ENCODE measurements around the gene MAPKAPK3. TPM values are rescaled to one million over a fixed set of nuclear protein-coding genes. Genes with fewer than 3 reads are reported as not detected.

Gene MAPKAPK3
- total and polyA plus RNA-seq, 2 of the 4 experiments (the other 2 are of a cell fraction), result 38.3 to 57.2 TPM

DNA sequence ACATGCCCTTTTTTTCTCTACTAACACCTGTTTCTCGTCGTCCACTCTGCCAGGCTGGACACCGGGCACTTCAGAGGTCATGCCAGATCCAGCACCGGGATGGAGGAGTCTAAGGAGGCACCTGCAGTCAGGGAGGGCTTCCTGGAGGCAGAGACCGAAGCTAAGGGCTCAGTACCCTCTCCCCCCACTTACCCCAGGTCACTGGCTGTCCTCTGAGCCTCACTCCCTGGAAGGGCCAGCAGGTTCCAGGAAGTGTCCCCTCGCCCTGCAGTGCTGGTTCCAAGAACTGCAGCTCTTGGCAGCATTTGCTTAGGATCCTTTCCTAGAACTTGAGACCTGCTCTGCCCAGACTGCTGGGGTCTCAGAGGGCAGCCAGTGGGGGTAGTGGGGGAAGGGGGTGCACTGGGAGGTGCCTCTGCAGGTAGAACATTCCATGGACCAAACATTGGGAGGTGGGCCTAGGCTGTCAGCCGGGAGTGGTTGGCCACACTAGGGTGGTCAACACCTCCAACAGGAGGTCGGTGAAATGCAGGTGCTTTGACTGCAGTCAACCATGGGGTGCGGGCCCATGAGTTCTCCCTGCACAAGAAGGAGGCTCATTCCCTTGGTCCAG lies 16.7 kb upstream of the MAPKAPK3 start:
- CTCF ChIA-PET, result interaction anchor here (1.5 kb wide), 1 partner anchor 11 kb away, joined by 9 read pairs; the partner anchor contains the start of gene CISH
- BruUV-seq (replicated peaks), result no TSS peak
- Histone ChIP-seq H4K5ac (ENCODE audit: low read depth, low read length) (peak overlapping the region; percentile 48; the same call in 1 of the 2 replicates), H3K4me2 (ENCODE audit: low read depth, low read length) (no peak overlapping the region), H3K9ac (ENCODE audit: low read depth, low read length) (no peak overlapping the region), H2BK15ac (ENCODE audit: low read depth, low read length) (peak overlapping the region; percentile 53; the same call in 1 of the 3 replicates), H2BK20ac (ENCODE audit: low read depth, low read length) (peak overlapping the region; percentile 77; the same call in 1 of the 2 replicates), H4K8ac (ENCODE audit: low read depth in 2 of 2, low read length in 2 of 2) (peak overlapping the region; percentile 73 to 75; a peak in 3 of 4 replicates), H3K14ac (replicated peaks; ENCODE audit: low read depth, low read length) (no peak overlapping the region), H2AK5ac (ENCODE audit: low read depth, low read length) (peak overlapping the region; percentile 83), H3K4ac (ENCODE audit: low read depth, low read length) (peak overlapping the region; percentile 97), H3K27ac (ENCODE audit: insufficient read depth, low read length) (no peak overlapping the region), H3K23ac (ENCODE audit: low read depth, low read length) (no peak overlapping the region), H3K18ac (ENCODE audit: low read depth, low read length) (peak overlapping the region; percentile 58; the same call in 1 of the 2 replicates), H2BK5ac (ENCODE audit: low read depth, low read length, poor library complexity, severe bottlenecking) (peak overlapping the region; percentile 36), H2BK120ac (ENCODE audit: low read depth, low read length) (peak overlapping the region; percentile 88), H3K56ac (ENCODE audit: extremely low read depth, insufficient read depth, low read length) (no peak overlapping the region), H3K4me3 (ENCODE audit: insufficient read depth, low read depth, low read length) (no peak overlapping the region), H3K9me1 (ENCODE audit: insufficient read depth, low read length) (peaks cover 24% of the 10 kb centered on the region), H3K79me1 (ENCODE audit: low read depth in 1 of 2, low read length in 2 of 2) (peaks cover 0 to 4% of the 10 kb centered on the region in 2 experiments; a peak in 1 of 4 replicates), H4K91ac (ENCODE audit: insufficient read depth, low read depth, low read length) (peak overlapping the region; percentile 77; the same call in 1 of the 2 replicates), H2AK9ac (replicated peaks; ENCODE audit: low read depth, low read length, poor library complexity) (peak overlapping the region; percentile 99), H3K9me3 (ENCODE audit: control insufficient read depth, insufficient read depth, low read length) (no peaks in the 10 kb centered on the region), H3K4me1 (ENCODE audit: control insufficient read depth, insufficient read depth, low read length) (peaks cover 22% of the 10 kb centered on the region), H3K27me3 (ENCODE audit: control insufficient read depth, insufficient read depth, low read length) (no peaks in the 10 kb centered on the region), H3K36me3 (ENCODE audit: control insufficient read depth, insufficient read depth, low read length) (peaks cover 11% of the 10 kb centered on the region; the same call in 1 of the 2 replicates), H4K20me1 (ENCODE audit: insufficient read depth, low read length) (no peaks in the 10 kb centered on the region), H2AFZ (replicated peaks; ENCODE audit: low read length, poor library complexity) (peak overlapping the region; percentile 95)
- POLR2A ChIA-PET (ENCODE audit: unreplicated experiment), result no interaction called here
- dilution Hi-C loops (cut with HindIII; ENCODE audit: low sequenced_read_pairs, unreplicated experiment) (no loop called here), in situ Hi-C loops (cut with MboI; ENCODE audit: low sequenced_read_pairs) (loop anchor here (25.0 kb wide), 1 partner anchor 1087 kb away; no protein-coding TSS in a partner anchor), intact Hi-C loops (cut with micrococcal nuclease) (no loop called here)
- DNase-seq (no peak), ATAC-seq (ENCODE audit: low read depth) (no peak)
- WGBS, 2 experiments (ENCODE audit: extremely low coverage in 2 of 2, insufficient read length in 1 of 2), result 89% methylated on average over 2 of the region's 9 CpGs; no CpG with 5 or more reads in 1 of the 2 experiments
- TF ChIP-seq CHD1 (IDR thresholded peaks at IDR 0.05; ENCODE audit: low read depth, low read length) (no peak), MXI1 (IDR thresholded peaks at IDR 0.05; ENCODE audit: borderline replicate concordance, low read depth, low read length) (no peak), FOS (IDR thresholded peaks at IDR 0.05; ENCODE audit: low read depth, low read length) (no peak), MAFK (IDR thresholded peaks at IDR 0.05; ENCODE audit: low read depth, low read length) (no peak), ELK1 (IDR thresholded peaks at IDR 0.05; ENCODE audit: borderline replicate concordance, low read depth, low read length) (no peak), USF2 (IDR thresholded peaks at IDR 0.05; ENCODE audit: low read depth, low read length) (no peak), NFE2L2 (IDR thresholded peaks at IDR 0.05; ENCODE audit: low read depth, low read length) (no peak), BHLHE40 (IDR thresholded peaks at IDR 0.05; ENCODE audit: low read depth, low read length) (no peak), SMC3 (IDR thresholded peaks at IDR 0.05; ENCODE audit: low read depth, low read length) (no peak), RAD21 (IDR thresholded peaks at IDR 0.05; ENCODE audit: low read length) (no peak), POLR2A (IDR thresholded peaks at IDR 0.05; ENCODE audit: low read depth, low read length) (no peak), CEBPB (IDR thresholded peaks at IDR 0.05; ENCODE audit: low read depth, low read length) (no peak), RFX5 (IDR thresholded peaks at IDR 0.05; ENCODE audit: low read depth, low read length) (no peak), CTCF (conservative IDR thresholded peaks at IDR 0.05; ENCODE audit: low read depth, low read length) (no peak), MAZ (IDR thresholded peaks at IDR 0.05; ENCODE audit: borderline replicate concordance, low read depth, low read length) (no peak)

All from IMR-90 (cell line).